ENCODE data around the gene MFSD1.

The MFSD1 gene

GRCh38 chr3:158804441-158804840, 2.6 kb downstream of the MFSD1 start:
- H3K4me3 Mint-ChIP-seq: no peak overlapping the region
- no peak for DNase-seq (ENCODE audit: low spot score in 2 of 2)
- H3K27ac Mint-ChIP-seq (ENCODE audit: low read depth): no peak overlapping the region
- no peak for ATAC-seq (replicated peaks; ENCODE audit: extremely low read depth, poor library complexity, severe bottlenecking)
- peaks cover 30% of the 10 kb centered on the region for H3K36me3 Mint-ChIP-seq (ENCODE audit: insufficient read depth)
- peaks cover 19% of the 10 kb centered on the region for H3K4me1 Mint-ChIP-seq
- no peaks in the 10 kb centered on the region for H3K9me3 Mint-ChIP-seq
- H3K27me3 Mint-ChIP-seq: no peaks in the 10 kb centered on the region

GRCh38 chr3:158808697-158809096, 6.8 kb downstream of the MFSD1 start:
- H3K27ac Mint-ChIP-seq (ENCODE audit: low read depth): no peak overlapping the region
- H3K36me3 Mint-ChIP-seq (ENCODE audit: insufficient read depth): peaks cover 53% of the 10 kb centered on the region
- DNase-seq (ENCODE audit: low spot score in 2 of 2): no peak

GRCh38 chr3:158809642-158810041, 7.8 kb downstream of the MFSD1 start:
- H3K9me3 Mint-ChIP-seq: no peaks in the 10 kb centered on the region
- no peak overlapping the region for H3K27ac Mint-ChIP-seq (ENCODE audit: low read depth)
- no peak overlapping the region for H3K4me3 Mint-ChIP-seq
- peaks cover 11% of the 10 kb centered on the region for H3K4me1 Mint-ChIP-seq
- ATAC-seq (replicated peaks; ENCODE audit: extremely low read depth, poor library complexity, severe bottlenecking): no peak
- peaks cover 62% of the 10 kb centered on the region for H3K36me3 Mint-ChIP-seq (ENCODE audit: insufficient read depth)
- no peaks in the 10 kb centered on the region for H3K27me3 Mint-ChIP-seq
- no peak for DNase-seq (ENCODE audit: low spot score in 2 of 2)

More at GRCh38 chr3:158808697-158809096, 6.8 kb downstream of the MFSD1 start:
- Mint-ChIP-seq H3K4me1 (peaks cover 12% of the 10 kb centered on the region), H3K9me3 (no peaks in the 10 kb centered on the region), H3K4me3 (no peak overlapping the region), H3K27me3 (no peaks in the 10 kb centered on the region)
- ATAC-seq (replicated peaks; ENCODE audit: extremely low read depth, poor library complexity, severe bottlenecking): no peak

GRCh38 chr3:158810823-158811724, 9.2 kb downstream of the MFSD1 start:
- peaks cover 11% of the 10 kb centered on the region for H3K4me1 Mint-ChIP-seq
- no peaks in the 10 kb centered on the region for H3K9me3 Mint-ChIP-seq
- no peak overlapping the region for H3K27ac Mint-ChIP-seq (ENCODE audit: low read depth)
- no peaks in the 10 kb centered on the region for H3K27me3 Mint-ChIP-seq
- DNase-seq (ENCODE audit: low spot score in 2 of 2): no peak
- ATAC-seq (replicated peaks; ENCODE audit: extremely low read depth, poor library complexity, severe bottlenecking): no peak
- no peak overlapping the region for H3K4me3 Mint-ChIP-seq
- peaks cover 61% of the 10 kb centered on the region for H3K36me3 Mint-ChIP-seq (ENCODE audit: insufficient read depth)

GRCh38 chr3:158819282-158819681, 17.4 kb downstream of the MFSD1 start:
- DNase-seq (ENCODE audit: low spot score in 2 of 2) (no peak), ATAC-seq (replicated peaks; ENCODE audit: extremely low read depth, poor library complexity, severe bottlenecking) (no peak)
- Mint-ChIP-seq H3K27me3 (no peaks in the 10 kb centered on the region), H3K4me3 (no peak overlapping the region), H3K27ac (ENCODE audit: low read depth) (no peak overlapping the region), H3K9me3 (no peaks in the 10 kb centered on the region), H3K36me3 (ENCODE audit: insufficient read depth) (peaks cover 39% of the 10 kb centered on the region), H3K4me1 (no peaks in the 10 kb centered on the region)

- Mint-ChIP-seq H3K27ac (ENCODE audit: low read depth) (no peak overlapping the region), H3K27me3 (no peaks in the 10 kb centered on the region), H3K9me3 (no peaks in the 10 kb centered on the region), H3K4me1 (no peaks in the 10 kb centered on the region), H3K4me3 (no peak overlapping the region), H3K36me3 (ENCODE audit: insufficient read depth) (peaks cover 34% of the 10 kb centered on the region)
- no peak for ATAC-seq (replicated peaks; ENCODE audit: extremely low read depth, poor library complexity, severe bottlenecking)
- DNase-seq (ENCODE audit: low spot score in 2 of 2): no peak
Observed at GRCh38 chr3:158820521-158820920, 18.7 kb downstream of the MFSD1 start.

GRCh38 chr3:158821847-158822246, 20.0 kb downstream of the MFSD1 start:
- no peak overlapping the region for H3K27ac Mint-ChIP-seq (ENCODE audit: low read depth)
- H3K9me3 Mint-ChIP-seq: no peaks in the 10 kb centered on the region
- no peak for DNase-seq (ENCODE audit: low spot score in 2 of 2)
- H3K4me1 Mint-ChIP-seq: no peaks in the 10 kb centered on the region
- H3K36me3 Mint-ChIP-seq (ENCODE audit: insufficient read depth): peaks cover 37% of the 10 kb centered on the region
- H3K4me3 Mint-ChIP-seq: no peak overlapping the region
- H3K27me3 Mint-ChIP-seq: no peaks in the 10 kb centered on the region
- ATAC-seq (replicated peaks; ENCODE audit: extremely low read depth, poor library complexity, severe bottlenecking): no peak

- Mint-ChIP-seq H3K4me3 (no peak overlapping the region), H3K36me3 (ENCODE audit: insufficient read depth) (peaks cover 41% of the 10 kb centered on the region), H3K27ac (ENCODE audit: low read depth) (no peak overlapping the region), H3K9me3 (no peaks in the 10 kb centered on the region), H3K4me1 (no peaks in the 10 kb centered on the region), H3K27me3 (no peaks in the 10 kb centered on the region)
- ATAC-seq (replicated peaks; ENCODE audit: extremely low read depth, poor library complexity, severe bottlenecking) (no peak), DNase-seq (ENCODE audit: low spot score in 2 of 2) (no peak)
Observed at GRCh38 chr3:158823426-158823825, 21.6 kb downstream of the MFSD1 start.

GRCh38 chr3:158827773-158828172, 25.9 kb downstream of the MFSD1 start:
- Mint-ChIP-seq H3K4me3 (no peak overlapping the region), H3K27ac (ENCODE audit: low read depth) (peak overlapping the region; percentile 53), H3K9me3 (no peaks in the 10 kb centered on the region), H3K4me1 (no peaks in the 10 kb centered on the region), H3K36me3 (ENCODE audit: insufficient read depth) (peaks cover 31% of the 10 kb centered on the region), H3K27me3 (no peaks in the 10 kb centered on the region)
- DNase-seq (ENCODE audit: low spot score in 2 of 2): no peak
- no peak for ATAC-seq (replicated peaks; ENCODE audit: extremely low read depth, poor library complexity, severe bottlenecking)

- H3K9me3 Mint-ChIP-seq: no peaks in the 10 kb centered on the region
- H3K36me3 Mint-ChIP-seq (ENCODE audit: insufficient read depth): peaks cover 23% of the 10 kb centered on the region
- H3K4me3 Mint-ChIP-seq: no peak overlapping the region
- no peak for ATAC-seq (replicated peaks; ENCODE audit: extremely low read depth, poor library complexity, severe bottlenecking)
- DNase-seq (ENCODE audit: low spot score in 2 of 2): no peak
- no peaks in the 10 kb centered on the region for H3K27me3 Mint-ChIP-seq
- H3K27ac Mint-ChIP-seq (ENCODE audit: low read depth): no peak overlapping the region
- H3K4me1 Mint-ChIP-seq: no peaks in the 10 kb centered on the region
Observed at GRCh38 chr3:158830391-158830790, 28.5 kb downstream of the MFSD1 start.

- H3K36me3 Mint-ChIP-seq (ENCODE audit: insufficient read depth): peaks cover 18% of the 10 kb centered on the region
- no peak for DNase-seq (ENCODE audit: low spot score in 2 of 2)
- H3K9me3 Mint-ChIP-seq: no peaks in the 10 kb centered on the region
- no peak overlapping the region for H3K4me3 Mint-ChIP-seq
- H3K27ac Mint-ChIP-seq (ENCODE audit: low read depth): no peak overlapping the region
- ATAC-seq (replicated peaks; ENCODE audit: extremely low read depth, poor library complexity, severe bottlenecking): no peak
- H3K4me1 Mint-ChIP-seq: peaks cover 3% of the 10 kb centered on the region
- no peaks in the 10 kb centered on the region for H3K27me3 Mint-ChIP-seq
Observed at GRCh38 chr3:158831861-158832260, 30.0 kb downstream of the MFSD1 start.

- DNase-seq (ENCODE audit: low spot score in 2 of 2) (no peak), ATAC-seq (replicated peaks; ENCODE audit: extremely low read depth, poor library complexity, severe bottlenecking) (no peak)
- H3K4me3 Mint-ChIP-seq: no peak overlapping the region
- H3K36me3 Mint-ChIP-seq (ENCODE audit: insufficient read depth): peaks cover 8% of the 10 kb centered on the region
- no peak overlapping the region for H3K27ac Mint-ChIP-seq (ENCODE audit: low read depth)
- H3K27me3 Mint-ChIP-seq: no peaks in the 10 kb centered on the region
- H3K4me1 Mint-ChIP-seq: peaks cover 11% of the 10 kb centered on the region
- H3K9me3 Mint-ChIP-seq: no peaks in the 10 kb centered on the region
Observed at GRCh38 chr3:158835631-158836030, 33.8 kb downstream of the MFSD1 start.

- peaks cover 11% of the 10 kb centered on the region for H3K4me1 Mint-ChIP-seq
- no peak overlapping the region for H3K27ac Mint-ChIP-seq (ENCODE audit: low read depth)
- DNase-seq (ENCODE audit: low spot score in 2 of 2): no peak
- no peak overlapping the region for H3K4me3 Mint-ChIP-seq
- peaks cover 5% of the 10 kb centered on the region for H3K36me3 Mint-ChIP-seq (ENCODE audit: insufficient read depth)
- H3K9me3 Mint-ChIP-seq: no peaks in the 10 kb centered on the region
- H3K27me3 Mint-ChIP-seq: no peaks in the 10 kb centered on the region
- ATAC-seq (replicated peaks; ENCODE audit: extremely low read depth, poor library complexity, severe bottlenecking): no peak
Observed at GRCh38 chr3:158836312-158836711, 34.5 kb downstream of the MFSD1 start.
